Right lobe of liver (tissue), 6 donors: ENCODE results near the gene PICALM. TPM values are rescaled to one million over a fixed set of nuclear protein-coding genes. Genes with fewer than 3 reads are reported as not detected.
A peak's percentile ranks its signal among the peaks of the same experiment; 100 is the strongest.
"Not testable (repeated sequence)": the region's sequence is repeated elsewhere in the genome, so short reads cannot be mapped to it uniquely, and the experiment has no call there.

Experiments used
- ATAC-seq, 4 donors: fragments of 200-7000 bp; cut with Tn5 transposase; one replicate each; pipeline ENCODE4 v1.9.1; 2020; ENCODE audit warnings: mild to moderate bottlenecking in 4 of 4, moderate library complexity in 4 of 4
- DNase-seq, 3 donors: peaks; one replicate each; pipeline ENCODE4 v3.0.0-alpha.2; 2020
- H3K27ac ChIP-seq, 3 donors: fragments of 200-600 bp; one replicate each; pipeline ENCODE4 v1.8.0; 2022
- H3K27me3 ChIP-seq, 2 donors: fragments of 200-600 bp; one replicate each; pipeline ENCODE4 v1.8.0; 2022
- H3K36me3 ChIP-seq, 4 donors: fragments of 200-600 bp; sonication (generic) in 1 of 4; one replicate each; pipeline versions ENCODE4 v1.5.1 to v1.8.0; 2017 to 2022; ENCODE audit warnings: control low read depth in 1 of 4
- H3K4me1 ChIP-seq, 4 donors: fragments of 200-600 bp; sonication (generic) in 1 of 4; one replicate each; pipeline versions ENCODE4 v1.5.1 to v1.8.0; 2017 to 2022; ENCODE audit warnings: control low read depth in 1 of 4
- H3K4me3 ChIP-seq, 3 donors: fragments of 200-600 bp; one replicate each; pipeline ENCODE4 v1.8.0; 2022
- H3K9me3 ChIP-seq, 4 donors: fragments of 200-600 bp; sonication (generic) in 1 of 4; one replicate each; pipeline versions ENCODE4 v1.5.1 to v1.8.0; 2017 to 2022; ENCODE audit warnings: control low read depth in 1 of 4
- CTCF ChIP-seq, 4 donors: fragments of 200-600 bp in 3 of 4; fragments of 450-650 bp in 1 of 4; IDR thresholded peaks; one replicate each; pipeline versions ENCODE4 v1.5.1 to v1.8.0; 2016 to 2022; ENCODE audit warnings: antibody characterized with exemption in 4 of 4, mild to moderate bottlenecking in 2 of 4
- POLR2A ChIP-seq: fragments of 450-650 bp; IDR thresholded peaks from one replicate; pipeline ENCODE4 v1.6.1; 2017; ENCODE audit warnings: antibody characterized with exemption, mild to moderate bottlenecking
- WGBS: methylation state at CpG from one replicate; pipeline ENCODE4 v1.1.6; 2018; ENCODE audit warnings: low coverage, low lambda C conversion rate; ENCODE audit not compliant: insufficient coverage; ENCODE audit errors: missing lambda C conversion rate; 5-methylcytosine and 5-hydroxymethylcytosine counted together
- intact Hi-C, 2 donors: fragments of 100-400 bp; cut with DNase I; formaldehyde crosslinking; loops; one replicate each; pipeline versions ENCODE4 v1.11.2 to v1.14.1; 2022
- total RNA-seq, 6 experiments: library from RNA; depleted of rRNA in 2 of 6; stranded (reverse); fragments of >200 nt in 2 of 6; fragmentation: NEBNext Ultra II Directional in 3 of 6; extraction: Animal tissue kit (Norgen Biotek cat#: 25700) in 3 of 6; gene quantifications; one replicate each; pipeline versions ENCODE4 v1.1.0 to v1.2.4, GENCODE V29; 2016 to 2023
- donor health status: DM: no; HTN: yes; CAD: no.
- donor health status: DM: no; HTN: no; CAD: no.
- donor health status: DM: no; HTN: no; CAD: no.
- donor health status: DM: no; HTN: yes; CAD: no.
- donor health status: DM: no; HTN: yes; CAD: no.

PICALM gene
- total RNA-seq, 6 experiments from 2014 or later: 84.1 to 137 (median 97.6) TPM

- intact Hi-C loops: no loop called here
- no peak overlapping the region for H3K4me3 ChIP-seq
- ATAC-seq (no peak), DNase-seq (no peak)
- TF ChIP-seq POLR2A (no peak), CTCF (IDR thresholded peaks at IDR 0.05) (no peak)
- no peaks in the 10 kb centered on the region for H3K9me3 ChIP-seq
- no peak overlapping the region for H3K27ac ChIP-seq
- WGBS: 91% methylated on average over 2 of the region's 2 CpGs
- peaks cover 0 to under 1% (median 0%) of the 10 kb centered on the region in 4 donors for H3K4me1 ChIP-seq
- H3K27me3 ChIP-seq: no peaks in the 10 kb centered on the region
- no peaks in the 10 kb centered on the region for H3K36me3 ChIP-seq
Measured at GRCh38 chr11:86106916-86107315, 38.0 kb upstream of the PICALM start.

- DNase-seq, H3K4me3 ChIP-seq, H3K4me1 ChIP-seq, ATAC-seq, H3K27me3 ChIP-seq, H3K27ac ChIP-seq, intact Hi-C loops, H3K9me3 ChIP-seq, H3K36me3 ChIP-seq: not testable (repeated sequence)
- 92% methylated on average over 3 of the region's 3 CpGs for WGBS
Measured at GRCh38 chr11:86106031-86106430, 37.1 kb upstream of the PICALM start.

GRCh38 chr11:86105601-86106000 is 36.7 kb upstream of the PICALM start:
- no CpG with 5 or more reads among the region's 2 CpGs for WGBS
- DNase-seq, H3K9me3 ChIP-seq, H3K27ac ChIP-seq, H3K4me3 ChIP-seq, ATAC-seq, H3K4me1 ChIP-seq, H3K27me3 ChIP-seq, intact Hi-C loops, H3K36me3 ChIP-seq: not testable (repeated sequence)

GRCh38 chr11:86103808-86104207 is 34.9 kb upstream of the PICALM start:
- Histone ChIP-seq H3K36me3 (no peaks in the 10 kb centered on the region), H3K4me3 (no peak overlapping the region), H3K9me3 (no peaks in the 10 kb centered on the region), H3K27ac (no peak overlapping the region), H3K4me1 (peaks cover 0 to 19% (median 5%) of the 10 kb centered on the region in 4 donors), H3K27me3 (no peaks in the 10 kb centered on the region)
- ATAC-seq (no peak), DNase-seq (no peak)
- intact Hi-C loops: no loop called here
- 77% methylated on average over 1 of the region's 1 CpG for WGBS
- TF ChIP-seq CTCF (IDR thresholded peaks at IDR 0.05): no peak
- TF ChIP-seq POLR2A: no peak

- Histone ChIP-seq H3K9me3 (no peaks in the 10 kb centered on the region), H3K4me3 (no peak overlapping the region), H3K4me1 (peaks cover 0 to 19% (median 5%) of the 10 kb centered on the region in 4 donors), H3K36me3 (no peaks in the 10 kb centered on the region), H3K27ac (peak overlapping the region in 2 of 3 donors; percentile 35 to 43), H3K27me3 (no peaks in the 10 kb centered on the region)
- ATAC-seq (peak; percentile 90 to 92 (median 92)), DNase-seq (no peak)
- intact Hi-C loops: no loop called here
- TF ChIP-seq CTCF (IDR thresholded peaks at IDR 0.05): no peak
- no peak for TF ChIP-seq POLR2A
- 32% methylated on average over 3 of the region's 3 CpGs for WGBS
Measured at GRCh38 chr11:86101941-86102407, 33.1 kb upstream of the PICALM start.

- peaks cover 0 to 19% (median 5%) of the 10 kb centered on the region in 4 donors for H3K4me1 ChIP-seq
- intact Hi-C loops: no loop called here
- H3K4me3 ChIP-seq: no peak overlapping the region
- no peaks in the 10 kb centered on the region for H3K36me3 ChIP-seq
- no peaks in the 10 kb centered on the region for H3K9me3 ChIP-seq
- H3K27ac ChIP-seq: peak overlapping the region in 2 of 3 donors; percentile 30 to 43
- ATAC-seq (peak in 1 of 4 donors; percentile 17), DNase-seq (no peak)
- H3K27me3 ChIP-seq: no peaks in the 10 kb centered on the region
- TF ChIP-seq POLR2A: no peak
- no peak for TF ChIP-seq CTCF (IDR thresholded peaks at IDR 0.05)
- 86% methylated on average over 5 of the region's 5 CpGs for WGBS
Measured at GRCh38 chr11:86101493-86101892, 32.6 kb upstream of the PICALM start.
